ENCODE data around the gene GPC4.

Gene GPC4

DNA sequence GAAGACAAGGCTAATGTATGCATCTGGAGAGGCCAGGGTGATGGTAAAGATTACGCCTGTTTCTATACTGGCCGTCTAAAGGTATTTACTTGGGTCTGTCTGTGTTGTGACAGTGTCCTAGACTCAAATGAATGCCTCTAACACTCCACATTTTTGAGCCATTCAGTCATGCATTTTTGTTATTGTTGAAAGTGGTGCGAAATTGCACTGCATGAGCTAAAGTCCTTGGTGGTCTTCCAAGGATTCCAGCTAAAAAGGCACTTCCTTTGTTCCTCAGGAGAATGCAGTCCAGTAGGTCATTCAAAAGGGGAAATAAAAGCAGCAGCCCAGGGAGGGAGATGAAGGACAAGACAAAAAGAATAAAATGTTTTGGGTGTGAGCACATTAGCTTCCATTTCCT, 3.0 kb downstream of the GPC4 start:
- no peak for DNase-seq (ENCODE audit: low read depth in 2 of 2)

DNA sequence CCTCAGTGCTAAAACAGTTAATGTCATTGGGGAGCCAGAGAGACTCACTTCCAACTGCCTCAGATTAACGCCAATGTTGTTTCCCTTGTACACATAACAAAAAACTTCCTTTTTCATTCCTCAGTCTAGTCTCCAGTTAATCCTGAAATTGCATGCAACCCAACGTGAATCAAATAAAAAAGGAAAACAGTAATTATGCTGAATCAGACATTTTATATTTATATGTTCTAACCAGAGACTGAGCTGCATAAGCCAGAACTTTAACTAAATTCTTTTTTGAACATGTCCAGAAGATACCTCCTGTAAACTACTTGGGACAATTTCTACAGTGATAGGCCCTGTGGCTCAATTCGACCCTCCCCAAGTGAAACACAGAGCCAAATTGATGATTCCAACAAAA, 4.7 kb downstream of the GPC4 start:
- no peak for DNase-seq (ENCODE audit: low read depth in 2 of 2)

DNA sequence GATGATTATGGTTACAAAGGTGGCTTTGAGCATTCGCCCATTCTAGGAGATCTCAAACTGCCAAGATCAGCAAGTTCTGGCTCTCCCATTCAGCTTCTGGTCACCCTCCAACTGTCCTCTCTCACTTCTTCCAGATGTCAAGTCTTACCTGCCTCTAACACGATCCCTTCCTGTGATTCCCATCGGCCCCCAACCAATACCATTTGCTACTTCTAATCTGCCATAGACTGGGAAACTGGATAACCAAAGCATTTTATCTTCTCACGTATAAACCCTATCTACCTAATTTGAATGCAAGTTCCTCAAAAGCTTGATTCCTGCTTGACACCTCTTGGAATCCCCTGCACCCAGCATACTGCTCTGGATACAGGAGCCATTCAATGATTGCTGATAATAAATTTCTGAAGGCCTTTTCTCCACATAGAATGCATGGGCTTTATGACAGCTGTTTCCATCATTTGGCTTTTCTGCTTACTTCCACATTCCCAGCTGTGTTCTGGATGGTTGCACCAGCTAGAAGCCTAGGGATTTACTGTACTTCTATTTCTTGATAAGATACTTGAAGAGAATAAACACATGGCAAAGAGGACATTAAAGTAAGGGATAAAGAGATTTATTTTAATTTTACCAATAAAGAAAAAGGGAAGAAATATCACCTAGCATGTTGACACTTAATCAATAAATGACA, 9.6 kb downstream of the GPC4 start:
- DNase-seq (ENCODE audit: low read depth in 2 of 2): no peak

DNA sequence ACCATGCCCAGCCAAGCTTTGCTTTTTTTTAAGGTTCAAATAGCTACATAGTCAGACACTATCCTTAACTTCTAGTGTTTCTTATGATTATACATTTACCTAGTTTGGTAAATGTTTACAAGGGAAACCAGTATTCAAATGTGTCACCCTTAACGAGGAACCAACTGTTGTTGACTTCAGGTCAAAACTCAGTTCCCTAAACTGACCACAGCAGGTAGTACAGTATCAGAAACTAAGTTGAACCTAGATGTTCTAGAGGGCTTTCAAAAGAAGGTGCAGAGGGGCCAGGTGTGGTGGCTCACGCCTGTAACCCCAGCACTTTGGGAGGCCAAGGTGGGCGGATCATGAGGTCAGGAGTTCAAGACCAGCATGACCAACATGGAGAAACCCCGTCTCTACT, 11.3 kb downstream of the GPC4 start:
- DNase-seq (ENCODE audit: low read depth in 2 of 2): no peak

DNA sequence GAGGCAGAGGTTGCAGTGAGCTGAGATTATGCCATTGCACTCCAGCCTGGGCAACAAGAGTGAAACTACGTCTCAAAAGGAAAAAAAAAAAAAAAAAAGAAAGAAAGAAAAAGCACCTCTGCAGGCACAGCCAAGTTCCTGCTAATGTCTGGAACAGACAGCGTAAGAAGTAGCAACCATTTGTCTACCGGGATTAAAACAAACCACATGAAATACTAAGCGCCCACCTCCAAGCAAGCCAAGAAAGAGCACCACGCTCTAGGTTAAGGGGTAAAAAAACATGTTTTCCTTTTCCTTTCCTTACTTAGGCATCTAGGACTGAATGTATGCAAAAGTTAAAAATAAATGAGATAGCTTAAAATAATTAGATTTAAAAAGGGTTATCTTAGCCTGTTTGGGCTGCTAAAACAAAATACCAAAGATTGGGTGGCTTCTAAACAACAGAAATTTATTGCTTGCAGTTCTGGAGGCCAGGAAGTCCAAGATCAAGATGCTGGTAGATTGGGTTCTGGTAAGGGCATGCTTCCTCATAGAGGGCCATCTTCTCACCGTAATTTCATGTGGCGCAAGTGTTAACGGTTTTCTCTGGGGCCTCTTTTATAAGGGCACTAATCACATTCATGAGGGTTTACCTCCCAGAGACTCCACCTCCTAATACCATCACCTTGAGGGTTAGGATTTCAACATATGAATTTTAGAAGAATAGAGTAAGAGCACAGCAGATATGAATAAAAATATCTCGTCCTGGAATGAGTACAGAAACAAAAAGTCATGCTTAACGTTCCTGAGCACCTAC, 12.3 kb downstream of the GPC4 start:
- no peak for DNase-seq (ENCODE audit: low read depth in 2 of 2)

DNA sequence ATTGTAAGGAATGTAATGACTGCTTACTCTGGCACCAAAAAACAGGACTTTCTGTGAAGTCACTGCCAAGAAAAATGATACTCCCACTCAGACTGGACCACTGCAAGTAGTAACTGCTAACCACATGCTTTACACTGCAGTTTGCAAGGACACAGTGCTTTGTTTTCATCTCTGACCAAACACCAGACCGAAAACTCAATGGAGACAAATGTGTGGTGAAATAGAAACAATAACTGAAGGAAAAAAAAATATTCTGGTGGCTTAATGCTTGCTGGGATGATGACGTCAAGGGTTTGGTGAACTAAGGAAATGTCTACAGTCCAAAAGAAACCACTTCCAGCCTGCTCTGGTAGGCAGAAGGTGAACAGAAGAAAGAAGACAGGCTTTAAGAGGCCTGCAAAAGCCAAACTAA, 13.2 kb downstream of the GPC4 start:
- no peak for DNase-seq (ENCODE audit: low read depth in 2 of 2)

DNA sequence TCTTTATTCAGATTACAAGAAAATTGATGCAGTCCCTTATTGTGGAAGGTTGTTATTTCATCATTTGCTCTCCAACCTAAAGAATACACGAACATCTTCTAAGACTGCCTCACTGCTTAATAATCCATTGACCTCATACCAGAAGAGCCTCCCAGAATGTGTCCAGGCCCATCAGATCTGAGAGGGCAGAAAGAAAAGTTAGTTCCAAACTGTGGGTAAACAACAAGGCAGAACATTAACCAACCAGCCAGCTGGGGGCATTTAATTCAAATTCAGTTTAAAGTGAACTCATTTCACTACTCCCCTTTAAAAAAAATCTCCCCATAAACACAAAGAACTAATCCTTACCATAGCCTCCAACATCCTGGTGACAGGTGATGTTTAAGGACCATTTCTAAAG, 13.8 kb downstream of the GPC4 start:
- DNase-seq (ENCODE audit: low read depth in 2 of 2): no peak

DNA sequence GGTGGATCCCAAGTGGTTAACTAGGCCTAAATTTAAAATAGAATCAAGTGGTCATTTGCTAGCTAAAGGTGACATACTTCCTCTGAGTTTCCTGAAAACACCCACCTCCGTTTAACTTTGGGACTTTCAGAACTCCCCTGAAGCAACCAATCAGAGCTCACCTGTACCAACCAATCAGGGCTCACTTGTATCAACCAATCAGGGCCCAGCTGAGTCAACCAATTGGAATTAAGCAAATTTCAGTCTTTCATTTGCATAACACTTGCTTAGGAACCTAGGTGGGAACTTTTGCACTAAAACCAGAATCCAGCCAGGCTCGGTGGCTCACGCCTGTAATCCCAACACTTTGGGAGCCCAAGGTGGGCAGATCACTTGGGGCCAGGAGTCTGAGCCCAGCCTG, 15.9 kb downstream of the GPC4 start:
- DNase-seq (ENCODE audit: low read depth in 2 of 2): no peak

DNA sequence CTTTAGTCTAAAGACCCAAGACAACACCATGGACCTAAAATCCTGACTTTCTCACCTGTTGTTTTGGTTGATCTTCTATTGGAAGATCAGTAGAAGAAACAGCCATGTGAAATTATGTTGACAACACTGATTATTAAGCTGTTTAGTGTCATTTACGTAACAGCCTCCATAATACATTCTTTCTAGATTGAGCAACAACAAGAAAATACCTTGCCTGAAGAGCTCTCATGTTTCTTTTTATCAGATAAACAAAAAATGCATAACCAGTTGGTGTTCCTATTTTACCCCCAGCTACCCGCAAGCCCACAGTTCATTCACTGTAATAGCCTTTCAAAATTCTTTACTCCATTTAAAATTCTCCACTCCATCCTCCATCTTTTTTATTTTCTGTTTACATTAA, 20.5 kb downstream of the GPC4 start:
- no peak for DNase-seq (ENCODE audit: low read depth in 2 of 2)

DNA sequence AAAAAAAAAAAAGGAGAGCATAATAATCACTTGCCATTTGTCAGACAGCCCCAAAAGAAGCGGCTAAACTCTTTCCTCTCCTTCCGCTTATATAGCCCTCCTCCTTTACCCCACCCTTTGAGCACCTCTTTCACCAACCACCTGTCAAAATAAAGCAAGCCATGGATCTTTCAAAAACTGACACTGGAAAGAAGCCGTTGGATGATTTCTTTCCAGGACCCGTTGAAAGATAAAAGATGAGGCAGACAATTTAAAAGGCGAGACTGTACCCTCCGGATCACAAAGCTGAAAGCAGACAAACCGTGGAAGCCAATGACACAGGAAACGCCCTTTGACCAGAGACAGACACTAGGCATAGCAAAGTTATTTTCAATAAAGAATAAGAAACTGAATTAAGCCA, 22.6 kb downstream of the GPC4 start:
- no peak for DNase-seq (ENCODE audit: low read depth in 2 of 2)

DNA sequence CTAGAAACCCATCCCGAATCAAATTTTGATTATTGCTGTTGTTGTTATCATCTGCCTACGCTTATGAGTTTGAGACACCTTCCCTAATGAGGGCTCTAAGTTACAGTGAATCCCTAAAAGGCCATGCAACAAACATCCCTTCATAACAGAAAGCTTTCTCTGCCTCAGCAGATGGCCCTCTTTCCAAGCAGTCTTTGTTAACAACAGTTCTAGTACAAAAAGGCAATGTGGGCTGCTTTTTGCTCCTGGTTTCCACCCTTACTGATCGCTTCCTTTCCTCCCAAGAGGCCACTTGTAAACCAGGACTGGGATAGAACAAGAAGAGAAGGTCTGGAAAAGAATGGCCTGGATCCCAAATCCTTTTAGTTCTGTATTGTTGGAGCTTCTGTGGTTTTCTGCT, 24.2 kb downstream of the GPC4 start:
- no peak for DNase-seq (ENCODE audit: low read depth in 2 of 2)

DNA sequence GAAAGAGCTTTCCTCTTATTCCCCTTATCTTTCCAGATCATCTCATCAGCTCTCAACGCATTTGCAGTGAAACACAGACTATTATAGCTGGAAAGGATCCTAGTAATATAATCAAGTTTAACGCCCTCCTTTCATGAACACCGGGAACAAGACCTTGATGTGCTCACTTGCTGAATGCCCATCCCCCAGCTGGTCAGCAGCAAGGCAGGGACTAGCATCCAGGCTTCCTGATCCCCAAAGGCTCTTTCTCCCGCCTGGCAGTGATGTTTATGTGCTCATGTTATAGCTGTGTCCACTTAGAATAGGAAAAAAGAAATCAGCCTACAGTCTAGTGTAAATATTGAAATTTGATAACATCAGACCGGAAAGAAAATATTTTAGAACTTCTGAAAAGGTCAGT, 24.6 kb downstream of the GPC4 start:
- DNase-seq (ENCODE audit: low read depth in 2 of 2): no peak

DNA sequence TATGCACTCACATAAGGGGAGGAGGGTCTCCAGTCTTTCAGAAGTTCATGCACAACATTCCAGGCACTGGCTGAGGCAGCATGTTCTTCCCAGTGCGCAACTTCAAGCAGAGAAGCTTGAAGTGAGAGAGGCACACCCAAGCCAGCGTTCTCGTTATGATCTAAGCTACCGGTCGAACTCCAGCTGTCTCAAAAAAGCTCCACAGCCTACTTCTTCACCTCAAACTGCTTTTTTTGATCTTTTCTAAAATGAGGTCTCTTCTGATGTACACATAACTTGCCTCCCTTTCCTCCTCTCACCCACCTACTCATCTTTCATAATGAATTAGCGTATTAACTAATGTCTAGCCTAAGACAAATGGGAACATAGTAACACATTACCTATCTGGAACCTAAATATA, 25.3 kb downstream of the GPC4 start:
- no peak for DNase-seq (ENCODE audit: low read depth in 2 of 2)

DNA sequence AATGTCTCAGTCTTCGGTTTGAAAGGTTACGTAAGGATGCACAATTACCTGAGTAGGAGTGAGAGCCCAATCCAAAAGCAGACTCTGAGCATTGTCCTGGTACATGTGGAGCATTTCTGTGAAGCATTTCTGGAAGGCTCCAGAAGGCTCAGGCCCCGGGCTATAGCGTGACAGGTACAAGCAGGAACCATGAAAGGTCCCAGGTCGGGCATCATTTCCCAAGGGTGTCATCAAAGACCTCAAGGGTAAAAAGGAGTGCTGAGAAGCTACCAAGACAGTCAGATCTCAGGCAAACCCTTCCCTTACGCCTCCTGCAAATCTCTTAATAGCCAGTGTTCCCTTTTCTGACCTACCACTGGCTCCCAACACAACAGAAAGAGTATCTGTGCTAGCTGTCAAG, 30.8 kb downstream of the GPC4 start:
- no peak for DNase-seq (ENCODE audit: low read depth in 2 of 2)

DNA sequence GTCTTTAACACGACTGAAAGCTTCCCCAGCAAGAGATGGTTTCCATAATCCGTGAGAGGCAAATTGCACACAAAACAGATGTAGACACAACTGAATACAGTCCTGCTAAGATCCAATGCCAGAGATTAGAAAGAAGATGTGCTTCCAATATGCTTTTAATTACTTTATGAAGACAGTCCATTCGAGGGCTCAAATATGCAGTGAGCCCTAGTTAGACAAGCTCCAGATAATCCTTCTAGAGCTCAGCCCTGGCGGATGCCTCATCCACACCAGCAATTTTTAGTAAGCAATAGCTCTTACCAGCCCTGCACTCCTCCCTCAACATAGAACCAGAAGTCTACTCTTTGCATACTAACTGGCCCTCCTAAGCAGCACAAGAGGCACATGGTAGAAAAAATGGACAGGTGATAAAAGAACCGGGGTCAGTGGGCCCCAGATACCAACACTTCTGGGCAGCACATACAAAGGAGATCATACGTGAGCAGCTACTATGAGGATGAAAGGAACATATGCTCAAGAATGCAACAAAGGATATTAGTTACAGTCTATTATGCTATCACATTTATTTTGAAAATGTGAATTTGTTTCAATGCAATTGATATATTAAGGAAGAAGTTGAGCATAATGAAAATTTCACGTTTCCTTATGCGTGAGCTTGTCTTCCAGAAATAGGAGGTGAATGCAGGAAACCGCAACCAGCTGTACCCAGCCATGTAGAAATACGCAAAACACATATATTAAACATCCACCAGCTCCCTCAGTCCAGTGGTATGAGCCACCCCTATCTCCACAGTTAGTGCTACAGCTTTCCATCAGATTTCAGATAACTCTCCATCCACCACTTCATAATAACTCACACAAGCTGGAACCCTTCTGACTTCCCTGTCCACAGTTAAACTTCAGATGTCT, 34.3 kb downstream of the GPC4 start:
- no peak for DNase-seq (ENCODE audit: low read depth in 2 of 2)

DNA sequence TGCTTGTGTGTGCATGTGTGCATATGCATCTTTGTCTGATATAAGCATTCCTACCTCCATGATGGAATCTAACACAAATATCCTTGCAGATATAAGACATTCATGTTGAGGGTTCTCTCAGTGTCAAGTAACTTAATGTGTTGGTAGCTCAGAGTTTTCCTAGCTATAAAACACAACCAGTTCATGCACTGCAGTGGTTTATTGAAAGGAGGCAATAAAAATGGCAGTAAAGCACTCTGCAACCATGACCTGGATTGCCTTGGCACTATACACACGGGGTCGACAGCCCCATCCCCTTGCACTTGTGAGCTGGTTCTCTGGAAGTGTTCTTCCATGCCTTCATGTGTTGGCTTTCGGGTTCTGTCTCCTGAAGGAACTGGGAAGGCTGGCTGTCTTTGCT, 38.9 kb downstream of the GPC4 start:
- no peak for DNase-seq (ENCODE audit: low read depth in 2 of 2)

DNA sequence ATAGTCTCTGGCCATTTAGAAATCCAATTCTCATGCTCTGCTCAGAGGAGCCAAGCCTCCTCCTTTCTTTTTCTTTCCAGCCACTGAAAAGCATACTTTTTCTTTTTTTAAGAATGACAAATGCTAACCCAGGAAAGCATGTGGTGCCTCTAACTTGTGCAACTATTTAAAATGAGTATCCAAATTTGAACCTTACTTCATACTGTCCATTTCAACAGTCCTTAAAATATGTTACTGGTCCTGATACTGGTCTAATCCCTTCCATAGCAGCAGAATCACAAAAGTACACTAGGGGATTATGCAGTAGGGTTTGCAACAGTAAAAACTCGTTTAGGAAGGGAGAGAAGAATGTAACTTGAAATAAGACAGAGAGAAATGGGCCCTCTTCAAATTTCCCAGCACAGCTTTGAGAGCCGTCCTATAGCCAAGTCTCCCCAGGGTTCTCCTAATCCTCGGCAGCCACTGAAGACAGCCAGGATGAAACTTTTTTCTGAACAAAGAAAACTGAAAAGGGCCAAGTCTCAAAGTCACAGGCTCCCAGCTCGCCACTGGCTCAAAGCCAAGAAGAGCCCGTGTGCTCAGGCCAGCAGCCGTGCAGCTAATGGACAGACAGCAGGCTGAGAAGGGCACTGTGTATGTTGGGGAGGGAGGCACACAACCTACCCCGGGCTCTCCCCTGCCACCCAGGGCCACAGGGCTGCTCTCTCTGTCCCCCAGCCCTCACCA, 39.5 kb downstream of the GPC4 start:
- DNase-seq (ENCODE audit: low read depth in 2 of 2): no peak

DNA sequence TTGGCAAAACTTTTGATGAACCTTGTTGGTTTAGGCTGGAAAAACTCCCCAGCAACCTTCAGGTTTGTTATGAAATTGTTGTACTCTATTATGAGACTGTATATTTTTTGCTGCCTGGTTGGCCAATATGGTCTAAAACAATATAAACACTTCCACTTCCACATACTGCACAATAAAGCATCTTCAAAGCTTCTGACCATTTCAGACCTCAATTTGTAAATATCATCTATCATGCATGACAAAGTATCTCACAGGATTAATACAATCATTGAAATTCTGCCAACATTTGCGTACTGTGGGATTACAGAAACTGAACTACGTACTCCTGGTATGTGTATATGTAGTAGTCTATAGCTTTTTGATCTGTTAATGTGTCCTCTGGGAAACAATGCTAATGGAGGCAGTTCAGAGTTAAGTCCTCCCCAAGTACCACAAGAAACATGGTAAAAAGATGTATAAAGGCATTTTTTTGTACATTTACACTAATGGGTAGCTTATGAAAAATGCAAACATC, 40.4 kb downstream of the GPC4 start:
- DNase-seq (ENCODE audit: low read depth in 2 of 2): no peak

DNA sequence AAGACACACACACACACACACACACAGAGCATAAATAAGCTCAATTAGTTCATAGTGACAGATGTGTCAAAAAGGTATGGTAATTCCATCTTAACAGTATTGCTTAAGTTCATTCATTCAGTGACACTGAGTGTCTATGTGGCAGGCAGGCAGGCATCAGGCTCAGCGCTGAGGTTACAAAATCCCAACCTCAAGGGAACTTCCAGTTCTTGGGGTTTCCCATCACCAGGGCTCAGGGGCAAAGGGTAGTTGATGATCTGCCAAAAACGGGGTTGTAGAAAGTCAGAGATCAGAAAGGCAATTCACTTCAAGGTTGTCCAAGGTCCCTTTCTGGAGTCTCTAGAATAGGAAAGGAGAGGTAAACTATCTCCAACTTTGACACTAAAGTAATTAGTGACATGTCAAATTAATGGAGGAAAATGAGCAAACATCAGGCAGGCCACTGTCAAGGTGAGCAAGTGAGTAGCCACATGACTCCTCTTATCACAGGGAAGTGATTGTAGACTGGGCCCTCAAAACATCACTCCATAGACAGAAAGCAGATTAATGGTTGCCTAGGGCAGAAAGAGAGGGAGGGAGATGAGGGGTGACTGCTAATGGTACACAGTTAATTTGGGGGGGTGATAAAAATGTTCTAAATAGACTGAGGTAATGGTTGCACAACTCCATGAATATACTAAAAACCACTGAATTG, 41.8 kb downstream of the GPC4 start:
- DNase-seq (ENCODE audit: low read depth in 2 of 2): no peak

DNA sequence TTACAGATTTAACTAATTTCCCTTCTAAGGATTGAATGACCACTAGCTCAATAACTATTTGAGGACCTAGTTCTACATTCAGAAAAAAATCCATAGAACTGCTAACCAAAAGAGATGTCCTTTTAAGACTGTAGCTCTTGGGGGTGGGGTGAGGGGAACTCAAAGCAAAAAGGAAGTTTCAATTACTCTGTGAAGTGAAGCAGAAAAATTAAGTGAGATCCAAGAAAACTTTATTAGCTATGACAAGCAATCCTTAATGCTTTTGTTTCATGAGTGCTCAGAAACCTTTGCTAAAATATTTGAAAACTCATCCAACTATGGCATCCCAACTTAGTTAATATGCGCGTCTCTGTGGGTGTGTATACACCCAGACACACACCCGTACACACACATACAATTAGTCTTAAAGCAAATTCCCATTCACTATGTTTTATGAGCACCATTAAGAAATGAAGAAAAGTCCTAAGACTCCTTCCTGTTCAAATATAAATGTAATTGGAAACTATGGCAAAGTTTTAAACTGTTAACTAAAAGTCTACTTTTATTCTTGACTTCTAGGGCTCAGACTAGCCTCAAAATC, 44.5 kb downstream of the GPC4 start:
- no peak for DNase-seq (ENCODE audit: low read depth in 2 of 2)

DNA sequence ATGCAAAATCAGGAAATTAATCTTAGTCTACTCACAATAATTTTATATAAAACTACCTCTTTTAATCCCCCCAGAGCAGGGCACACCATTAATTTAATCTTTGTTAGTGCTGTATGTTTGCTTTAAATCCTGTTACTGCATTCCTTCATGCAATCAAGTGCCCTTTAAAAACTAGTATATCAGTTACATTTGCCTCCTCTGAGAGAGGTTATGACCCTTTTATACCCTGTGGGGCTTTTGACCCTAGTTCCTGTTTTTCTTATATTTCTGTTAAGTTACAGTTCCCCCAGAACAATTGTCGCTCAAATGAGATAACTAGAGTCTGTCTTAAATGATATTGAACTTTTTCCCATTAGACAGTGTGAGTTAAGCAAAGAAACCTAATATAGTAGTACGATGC, 46.2 kb downstream of the GPC4 start:
- no peak for DNase-seq (ENCODE audit: low read depth in 2 of 2)

Data from stimulated activated CD8-positive, alpha-beta memory T cell treated with anti-CD3 and anti-CD28 coated beads, Interleukin-15, amount 100 ng/mL, for 48 hours (primary cell).